GM21447 (cell line): ENCODE data around the gene SETX.
"Not testable (repeated sequence)": the region's sequence is repeated elsewhere in the genome, so short reads cannot be mapped to it uniquely, and the experiment has no call there.

ENCODE experiments used
- ATAC-seq: cut with Tn5 transposase; IDR thresholded peaks from one replicate; pipeline ENCODE4 v1.9.1; 2021; ENCODE audit not compliant: unreplicated experiment

The SETX gene

DNA sequence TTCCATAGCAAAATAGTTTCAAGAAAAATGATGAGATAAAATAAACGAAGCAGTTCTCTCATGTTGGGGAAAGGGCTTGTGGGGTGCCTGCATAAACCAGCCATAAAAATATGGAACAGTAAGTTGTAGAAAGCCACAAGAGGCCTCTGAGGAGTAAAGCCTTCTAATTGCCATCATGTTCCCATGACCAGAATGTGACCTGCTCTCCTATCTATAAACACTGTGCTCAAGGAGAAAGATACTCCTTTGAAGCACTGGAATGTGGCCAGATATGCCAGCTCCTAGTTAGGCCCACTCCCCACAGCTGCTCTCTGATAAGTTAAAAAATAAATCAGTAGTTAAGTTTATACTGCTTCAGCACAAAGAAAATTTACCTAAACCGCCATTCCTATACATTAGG, 65.8 kb downstream of the SETX start:
- no peak for ATAC-seq

DNA sequence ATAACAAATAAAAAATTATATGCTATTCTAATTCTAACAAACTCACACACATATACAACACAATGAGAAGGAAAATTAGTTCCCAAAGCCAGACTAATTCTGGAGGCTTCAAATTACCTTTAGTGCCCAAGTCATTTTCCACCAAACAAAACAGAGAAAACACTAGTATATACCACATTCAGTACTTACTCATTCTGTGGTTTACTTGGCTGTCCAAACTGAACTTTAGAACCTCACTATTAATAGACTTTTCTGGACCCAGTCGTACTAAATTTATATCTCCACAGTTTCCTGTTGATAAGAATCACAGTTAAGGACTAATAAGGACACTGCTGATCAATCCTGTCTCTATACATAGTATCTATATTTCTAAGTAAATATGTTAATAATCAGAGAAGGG, 66.4 kb downstream of the SETX start:
- no peak for ATAC-seq

DNA sequence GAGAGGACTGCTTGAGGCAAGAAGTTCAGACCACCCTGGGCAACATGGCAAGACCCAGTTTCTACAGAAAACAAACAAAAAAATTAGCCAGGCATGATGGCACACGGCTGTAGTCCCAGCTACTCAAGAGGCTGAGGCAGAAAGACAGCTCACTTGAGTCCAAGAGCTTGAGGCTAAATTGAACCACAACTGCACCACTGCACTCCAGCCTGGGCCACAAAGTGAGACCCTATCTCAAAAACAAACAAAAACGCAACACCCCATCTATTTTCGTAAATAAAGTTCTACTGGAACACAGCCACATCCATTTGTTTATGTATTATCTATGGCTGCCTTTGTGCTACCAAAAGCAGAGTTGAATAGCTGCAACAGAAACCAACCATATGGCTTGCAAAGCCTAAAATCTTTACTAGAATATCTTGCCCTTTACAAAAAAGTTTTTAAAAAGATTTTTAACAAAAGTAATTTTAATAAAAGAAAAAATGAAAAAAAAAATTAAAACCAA, 67.5 kb downstream of the SETX start:
- ATAC-seq: no peak

DNA sequence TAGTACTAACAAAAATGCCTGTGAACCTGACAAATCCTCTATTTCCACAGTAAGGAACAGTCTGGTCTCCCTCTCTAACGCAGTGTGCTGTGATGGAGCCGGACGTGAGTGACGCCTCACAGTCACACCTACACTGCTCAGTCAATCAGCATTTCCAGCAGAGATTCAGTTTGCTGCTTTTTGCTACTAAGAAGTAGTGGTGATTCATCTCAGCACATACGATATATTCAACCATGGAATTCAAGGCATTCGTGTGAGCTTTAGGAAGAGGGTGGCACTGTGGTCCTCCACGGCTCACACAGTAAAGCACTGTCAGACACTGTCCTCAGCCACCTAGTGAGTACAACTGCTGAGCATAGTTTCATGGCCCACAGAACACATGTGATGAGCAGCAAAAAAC, 70.9 kb downstream of the SETX start:
- ATAC-seq: no peak

DNA sequence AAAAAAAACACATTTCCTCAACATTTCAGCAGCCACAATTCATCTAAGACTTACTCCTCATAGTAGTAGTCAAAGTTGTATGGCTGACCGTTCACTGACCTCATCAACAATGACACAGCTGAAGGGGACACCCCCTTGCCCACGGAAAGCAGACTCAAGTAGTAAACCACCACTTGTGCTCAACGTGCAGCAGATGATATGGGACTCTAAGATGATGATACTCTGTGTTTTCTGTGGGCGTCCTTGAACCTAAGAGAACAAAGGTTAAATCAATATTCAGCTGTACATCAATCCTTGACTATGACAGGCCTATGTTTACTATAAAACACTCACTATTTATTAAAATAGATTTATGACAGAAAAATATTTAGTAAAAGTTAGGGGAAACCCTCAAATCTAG, 71.6 kb downstream of the SETX start:
- no peak for ATAC-seq

DNA sequence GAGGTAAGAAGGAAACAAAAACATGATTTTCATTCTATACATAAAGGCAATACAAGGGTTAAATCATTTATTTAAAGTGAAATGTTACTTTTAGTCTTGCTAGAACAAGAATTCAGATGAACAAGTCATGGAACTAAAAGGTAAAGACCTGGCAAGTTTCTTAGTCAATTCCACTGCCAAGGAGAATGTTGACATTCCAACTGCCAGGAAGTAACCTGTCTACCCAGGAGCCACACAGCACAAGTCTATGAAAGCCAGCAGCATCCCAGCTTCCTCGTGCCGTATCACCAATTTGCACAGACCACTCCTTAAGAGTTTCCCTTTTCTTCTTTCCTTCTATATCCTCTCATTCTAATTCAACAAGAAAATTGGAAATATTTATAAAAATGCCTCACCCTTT, 79.9 kb downstream of the SETX start:
- no peak for ATAC-seq

DNA sequence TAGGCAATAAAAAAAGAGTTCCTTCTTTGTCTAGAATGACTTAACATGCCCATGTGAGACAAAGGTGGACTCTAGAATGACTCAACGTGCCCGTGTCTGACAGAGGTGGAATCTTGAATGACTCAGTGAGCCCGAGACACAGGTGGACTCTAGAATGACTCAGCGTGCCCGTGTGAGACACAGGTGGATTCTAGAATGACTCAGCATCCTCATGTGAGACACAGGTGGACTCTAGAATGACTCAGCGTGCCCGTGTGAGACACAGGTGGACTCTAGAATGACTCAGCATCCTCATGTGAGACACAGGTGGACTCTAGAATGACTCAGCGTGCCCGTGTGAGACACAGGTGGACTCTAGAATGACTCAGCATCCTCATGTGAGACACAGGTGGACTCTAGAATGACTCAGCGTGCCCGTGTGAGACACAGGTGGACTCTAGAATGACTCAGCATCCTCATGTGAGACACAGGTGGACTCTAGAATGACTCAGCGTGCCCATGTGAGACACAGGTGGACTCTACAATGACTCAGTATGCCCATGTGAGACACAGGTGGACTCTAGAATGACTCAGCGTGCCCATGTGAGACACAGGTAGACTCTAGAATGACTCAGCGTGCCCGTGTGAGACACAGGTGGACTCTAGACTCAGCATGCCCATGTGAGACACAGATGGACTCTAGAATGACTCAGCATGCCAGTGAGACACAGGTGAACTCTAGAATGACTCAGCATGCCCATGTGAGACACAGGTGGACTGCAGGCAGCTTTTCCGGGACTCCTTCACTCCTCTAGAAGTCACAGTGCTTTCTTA, 84.9 kb downstream of the SETX start:
- not testable (repeated sequence) for ATAC-seq

DNA sequence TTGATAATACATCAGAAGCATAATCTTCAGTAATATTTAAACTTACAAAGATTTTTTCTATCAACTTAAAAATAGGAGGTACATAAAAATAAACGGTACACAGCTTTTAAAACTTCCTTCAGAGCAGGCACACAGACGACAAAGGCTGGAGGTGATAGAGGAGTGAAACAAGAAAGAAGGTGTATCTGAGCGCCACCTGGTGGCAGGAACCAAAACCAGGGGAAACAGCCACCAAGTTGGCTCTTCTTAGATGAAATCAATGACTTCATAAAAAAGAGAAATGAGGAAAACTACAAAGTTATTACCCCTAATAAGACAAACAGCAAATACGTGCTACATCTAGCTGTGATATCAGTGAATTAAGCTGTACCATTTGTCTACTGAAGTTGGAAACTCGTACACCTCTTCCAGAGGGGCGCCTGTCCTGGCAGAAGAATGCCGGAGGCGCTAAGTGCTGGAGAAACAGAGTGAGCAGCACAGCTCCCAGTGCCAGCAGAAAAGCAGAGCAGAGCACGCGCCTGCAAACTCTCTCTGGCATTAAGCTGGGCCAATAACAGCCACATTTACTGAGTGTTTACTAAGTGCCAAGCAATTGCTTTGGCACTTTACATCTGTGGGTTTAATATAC, 85.9 kb downstream of the SETX start:
- no peak for ATAC-seq

DNA sequence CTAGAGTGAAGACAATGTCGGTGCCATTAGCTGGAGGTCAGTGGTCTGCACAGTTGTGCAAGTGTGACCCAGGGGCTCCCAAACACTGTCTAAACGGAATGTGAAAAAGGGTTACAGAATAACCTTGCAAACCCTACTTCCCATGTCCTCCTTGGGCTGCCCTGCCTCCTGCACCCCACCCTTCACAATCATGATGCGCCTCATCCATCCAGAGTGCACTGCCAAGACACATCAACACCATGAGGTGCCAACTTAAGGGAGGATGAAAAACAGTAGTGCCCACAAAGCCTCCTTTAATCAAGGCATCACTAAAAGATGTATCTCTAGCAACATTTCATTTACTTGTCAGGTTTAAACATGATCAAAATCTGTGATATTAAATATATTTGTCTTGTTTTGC, 87.1 kb downstream of the SETX start:
- no peak for ATAC-seq

DNA sequence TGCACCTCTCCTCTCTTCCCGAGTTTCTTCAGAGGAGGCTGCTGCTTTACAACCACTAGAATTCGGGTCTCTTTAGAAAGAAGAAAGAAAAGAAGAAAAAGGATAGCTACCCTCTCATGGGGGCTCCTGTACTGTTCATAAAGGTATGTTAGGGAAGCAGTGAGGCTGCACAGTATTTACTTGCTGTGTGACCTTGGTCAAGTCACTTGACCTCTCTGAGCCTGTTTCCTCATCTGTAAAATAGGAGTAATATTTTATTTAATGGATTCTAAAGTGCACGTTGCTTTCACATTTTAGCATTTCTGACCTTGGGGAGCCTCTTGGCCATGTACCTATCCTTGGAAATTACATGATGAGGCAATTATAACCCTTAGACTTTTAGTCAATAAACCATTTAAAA, 88.8 kb downstream of the SETX start:
- no peak for ATAC-seq

DNA sequence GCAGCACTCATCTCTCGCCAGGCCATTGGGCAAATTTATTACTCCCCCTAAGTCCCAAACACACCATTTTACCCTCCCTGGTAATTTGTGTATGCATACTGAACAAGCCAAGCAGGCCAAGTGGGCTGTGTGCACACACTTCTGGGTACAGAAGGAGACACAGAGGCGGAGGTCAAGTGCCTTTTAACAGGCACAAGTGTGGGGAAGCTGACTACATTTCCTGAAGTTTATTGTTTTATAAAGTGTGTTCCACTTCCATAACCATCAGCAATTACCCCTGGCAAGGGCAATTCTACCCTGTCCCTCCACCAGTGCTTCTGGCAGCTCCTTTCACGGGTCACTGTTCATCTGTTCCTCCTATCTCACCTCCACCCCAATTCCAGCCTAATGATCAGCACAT, 93.9 kb downstream of the SETX start:
- ATAC-seq: no peak

DNA sequence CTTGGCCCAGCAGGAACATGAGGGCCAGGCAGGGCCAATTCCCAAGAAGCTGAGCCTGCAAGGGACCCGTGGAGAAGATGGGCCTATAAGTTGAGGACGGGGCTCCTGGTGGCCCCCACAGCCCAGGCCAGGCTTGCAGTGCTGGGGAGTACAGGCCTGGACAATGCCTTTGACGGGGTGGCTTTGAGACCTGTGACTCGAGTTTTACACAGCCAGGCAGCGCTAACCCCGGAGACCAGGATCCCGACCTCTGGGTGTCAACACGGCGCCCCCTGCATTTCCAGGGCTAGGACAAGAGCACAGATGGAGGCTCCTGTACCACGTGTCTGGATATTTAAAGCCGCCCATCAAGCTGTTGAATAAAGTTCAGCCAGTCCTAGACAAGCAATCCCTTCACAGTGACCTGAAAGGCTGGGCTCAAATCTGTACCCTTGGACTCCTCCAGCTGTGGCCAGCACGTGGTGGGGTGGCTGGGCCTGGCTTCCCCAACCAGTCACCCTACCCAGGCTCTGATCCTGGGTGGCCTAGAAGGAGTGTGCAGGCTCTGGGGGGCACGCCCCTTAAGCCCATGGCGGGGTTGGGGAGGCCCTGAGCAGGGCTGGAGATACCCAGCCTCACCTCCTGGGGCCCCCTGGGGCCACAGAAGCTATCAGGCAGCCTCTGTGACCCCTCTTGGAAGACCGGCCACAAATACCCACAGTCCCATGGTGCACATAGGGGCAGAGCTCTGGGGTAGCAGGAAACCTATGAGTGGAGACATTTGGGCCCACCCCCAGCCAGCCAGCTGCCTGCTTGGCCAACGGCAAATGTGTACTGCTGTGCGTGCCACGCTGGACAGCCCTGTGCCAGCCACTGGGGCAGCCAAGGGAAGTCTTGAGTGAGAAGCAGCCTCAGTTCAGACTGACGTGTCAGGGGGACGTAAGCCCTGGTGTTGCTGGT, 104.2 kb downstream of the SETX start:
- ATAC-seq: no peak

DNA sequence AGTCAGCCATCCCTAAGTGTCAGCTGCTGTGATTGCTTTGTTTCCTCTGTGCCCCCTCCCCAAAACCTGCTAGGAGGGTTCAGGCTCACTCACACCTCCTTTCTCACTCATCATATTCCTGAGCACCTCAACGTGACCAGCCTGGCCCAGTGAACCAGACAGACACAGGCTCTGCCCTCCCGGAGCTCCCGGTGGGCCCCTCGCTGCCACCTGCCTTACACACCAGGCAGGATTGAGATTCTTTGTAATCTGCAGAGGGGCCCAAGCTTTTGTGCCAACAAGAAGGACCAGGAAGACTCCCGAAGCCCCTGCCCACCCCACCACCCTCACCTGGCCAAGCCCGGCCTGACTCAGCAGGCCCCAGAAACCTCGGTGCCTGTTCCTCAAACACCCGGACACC, 105.1 kb downstream of the SETX start:
- no peak for ATAC-seq

DNA sequence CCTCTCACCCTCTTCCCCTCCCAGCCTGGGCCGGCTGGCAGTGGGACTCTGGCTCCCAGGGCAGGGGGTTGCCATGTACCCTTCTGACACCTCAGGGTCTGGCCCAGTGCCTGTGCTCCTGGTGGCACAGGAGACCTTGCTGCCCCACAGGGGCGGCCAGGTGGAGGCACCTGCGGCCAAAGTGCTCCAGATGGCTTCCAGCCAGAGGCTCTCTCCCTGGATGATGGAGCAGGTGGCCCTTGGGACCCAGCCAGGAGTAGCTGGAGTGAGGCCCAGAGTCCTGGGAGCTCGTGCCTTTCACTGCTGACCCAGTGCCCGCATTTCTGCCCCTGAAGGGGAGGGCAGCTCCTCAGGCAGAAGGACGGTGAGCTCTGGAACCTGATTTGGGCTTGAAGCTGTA, 105.7 kb downstream of the SETX start:
- ATAC-seq: no peak

DNA sequence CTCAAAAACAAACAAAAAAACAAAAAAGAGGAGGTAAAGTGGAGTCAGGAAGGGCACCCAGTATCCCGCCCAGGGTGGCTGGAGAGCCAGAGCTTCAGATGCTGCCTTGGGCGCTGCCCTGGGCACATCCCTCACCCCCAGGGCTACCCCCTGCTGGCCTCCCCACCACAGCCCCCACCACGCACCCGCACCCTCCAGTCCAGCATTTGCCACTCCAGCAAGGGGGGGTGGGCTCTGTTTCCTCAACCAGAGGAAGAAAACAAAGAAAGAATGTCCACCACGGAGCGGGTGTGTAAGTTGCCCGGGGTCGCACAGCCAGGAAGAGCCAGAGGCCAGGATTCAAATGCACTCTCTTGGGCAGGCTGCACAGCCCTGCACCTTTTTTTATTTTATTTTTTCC, 106.8 kb downstream of the SETX start:
- no peak for ATAC-seq

DNA sequence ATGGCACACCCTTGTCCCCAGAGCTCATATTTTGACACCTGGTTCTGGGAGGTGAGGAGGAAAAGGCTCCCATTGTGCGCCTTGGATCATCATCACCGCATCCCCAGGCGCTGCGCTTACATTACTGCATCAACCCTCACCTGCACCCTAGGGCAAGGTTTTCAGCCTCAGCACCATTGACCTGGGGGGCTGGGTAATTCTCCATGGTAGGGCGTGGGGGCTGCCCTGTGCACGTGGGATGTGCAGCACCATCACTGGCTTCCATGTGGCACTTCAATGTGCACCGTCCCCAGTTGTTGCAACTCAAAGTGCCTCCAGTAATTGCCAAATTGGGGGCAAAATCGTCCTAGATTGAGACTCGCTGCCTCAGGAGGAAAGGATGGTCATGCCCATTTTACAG, 109.3 kb downstream of the SETX start:
- ATAC-seq: no peak

DNA sequence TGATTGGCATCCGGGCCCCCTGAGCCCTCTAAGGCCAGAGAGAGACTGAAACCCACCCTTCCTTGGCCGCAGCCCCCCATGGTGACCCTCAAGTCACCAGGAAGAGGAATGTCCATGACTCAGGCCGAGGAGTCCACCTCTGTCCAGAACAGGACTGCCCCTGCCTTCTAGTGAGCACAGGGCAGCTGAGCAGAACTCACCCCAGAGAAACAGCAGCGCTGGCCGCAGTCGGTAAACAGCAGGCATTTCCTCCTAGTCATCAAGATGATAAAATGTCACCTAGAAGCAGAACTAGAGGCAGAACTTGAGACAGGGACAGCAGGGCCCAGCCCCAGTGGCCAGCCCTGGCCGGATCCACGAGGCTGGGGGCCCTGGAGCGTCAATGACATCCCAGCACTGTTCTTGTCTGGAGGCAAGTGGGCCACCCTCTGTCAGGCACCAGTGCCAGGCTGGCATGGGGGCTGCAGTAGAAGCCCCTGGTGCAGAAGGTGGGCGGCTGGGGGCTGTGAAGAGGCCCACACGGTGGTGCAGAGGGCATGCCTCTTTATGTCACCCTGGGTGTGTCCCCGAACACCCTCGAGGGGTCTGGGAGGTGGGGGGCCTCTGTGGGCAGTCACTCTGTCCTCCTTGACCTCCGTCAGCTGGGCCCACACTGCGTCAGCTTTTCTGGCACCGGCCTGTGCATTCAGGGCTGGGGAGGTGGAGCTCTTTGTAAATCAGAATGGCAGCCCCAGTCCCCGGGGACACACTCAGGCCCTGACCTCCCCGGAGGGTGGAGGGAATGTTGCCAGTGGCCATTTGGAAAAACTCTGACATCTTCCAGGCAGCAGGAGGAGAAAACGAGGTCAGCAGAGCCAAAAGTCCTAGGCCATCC, 110.0 kb downstream of the SETX start:
- ATAC-seq: no peak

DNA sequence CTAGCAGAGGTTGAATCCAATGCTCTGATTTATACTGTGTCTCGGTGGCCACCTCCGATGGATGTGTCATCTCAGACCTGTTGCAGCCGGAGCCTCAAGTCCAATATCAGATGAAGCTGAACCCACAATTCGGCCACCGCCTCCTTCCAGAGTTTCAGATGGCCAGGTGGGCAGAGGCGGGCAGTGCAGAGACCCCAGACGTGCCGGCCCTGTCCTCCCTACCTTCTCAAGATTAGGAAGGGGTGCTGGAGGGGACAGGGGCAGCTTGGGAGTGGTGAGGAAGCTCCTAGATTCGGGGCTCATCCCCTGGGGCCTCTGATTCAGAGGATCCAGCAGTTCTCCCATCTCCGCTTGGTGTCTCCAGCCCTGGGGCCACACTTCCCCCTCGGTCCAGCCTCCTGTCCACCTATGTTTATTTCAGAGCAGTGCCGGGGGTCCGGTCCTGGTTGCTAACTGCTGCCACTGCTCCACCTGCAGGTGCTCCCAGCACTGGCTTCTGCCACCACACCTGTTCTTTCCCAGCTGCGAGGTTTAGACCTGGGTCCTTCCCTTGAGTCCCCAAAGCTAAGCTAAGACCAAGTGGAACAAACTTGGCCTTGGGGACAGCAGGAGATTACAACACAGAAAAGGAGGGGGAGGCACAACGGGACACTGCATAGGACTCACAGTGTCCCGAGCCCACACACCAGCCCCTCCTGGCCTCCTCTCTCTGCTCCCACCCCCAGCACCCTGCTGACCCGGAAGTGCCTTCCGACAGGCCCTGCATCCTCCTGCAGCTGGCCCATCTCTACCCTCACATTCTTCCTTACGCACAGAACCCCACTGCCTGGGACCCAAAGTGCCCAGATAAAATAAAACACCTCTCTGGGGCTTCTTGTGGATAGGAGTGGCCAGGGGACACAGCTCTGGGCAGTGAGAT, 111.4 kb downstream of the SETX start:
- no peak for ATAC-seq

DNA sequence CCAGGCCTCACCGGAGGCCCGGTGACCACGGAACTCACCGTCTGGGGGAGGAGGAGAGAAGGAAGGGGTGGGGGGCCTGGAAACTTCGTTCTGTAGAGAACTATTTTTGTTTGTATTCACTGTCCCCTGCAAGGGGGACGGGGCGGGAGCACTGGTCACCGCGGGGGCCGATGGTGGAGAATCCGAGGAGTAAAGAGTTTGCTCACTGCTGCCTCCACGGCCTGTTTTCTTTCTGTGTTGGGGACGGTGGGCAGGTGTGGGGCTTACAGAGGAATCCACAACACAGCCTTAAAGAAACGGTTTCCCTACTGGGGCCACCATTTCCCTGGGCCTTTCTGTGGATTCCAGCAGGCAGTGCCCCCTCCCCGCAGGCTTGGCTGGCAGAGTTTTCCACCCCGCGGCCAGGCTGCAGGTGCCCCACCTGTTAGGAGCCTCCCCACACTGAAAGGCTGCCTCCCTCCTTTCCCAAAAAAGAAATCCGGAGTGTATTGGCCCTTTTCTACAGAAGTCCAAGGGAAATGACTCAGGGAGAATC, 112.1 kb downstream of the SETX start:
- ATAC-seq: no peak
